ENCODE data around the gene OR52B2. TPM values are rescaled to one million over a fixed set of nuclear protein-coding genes. Genes with fewer than 3 reads are reported as not detected.

OR52B2 gene
- total and polyA plus RNA-seq, 4 donors, result 0.33 TPM; not detected in 3

DNA sequence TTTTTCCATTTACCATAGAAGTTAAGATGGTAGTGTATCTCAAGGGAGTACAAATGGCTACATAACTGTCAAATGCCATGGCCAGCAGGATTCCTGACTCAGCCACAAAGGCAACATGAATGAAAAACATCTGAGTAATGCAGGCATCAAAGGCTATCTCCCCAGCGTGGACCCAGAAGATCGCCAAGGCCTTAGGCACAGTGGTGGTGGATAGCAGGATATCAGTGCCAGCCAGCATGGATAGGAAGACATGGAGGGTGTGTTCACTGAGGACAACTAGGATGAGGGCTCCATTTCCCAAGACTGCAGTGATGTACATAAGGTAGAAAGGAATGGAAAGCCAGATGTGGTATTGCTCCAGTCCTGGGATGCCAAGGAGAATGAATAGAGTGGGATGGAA is 18.0 kb downstream of the OR52B2 start:
- TF ChIP-seq, protein P1, sequence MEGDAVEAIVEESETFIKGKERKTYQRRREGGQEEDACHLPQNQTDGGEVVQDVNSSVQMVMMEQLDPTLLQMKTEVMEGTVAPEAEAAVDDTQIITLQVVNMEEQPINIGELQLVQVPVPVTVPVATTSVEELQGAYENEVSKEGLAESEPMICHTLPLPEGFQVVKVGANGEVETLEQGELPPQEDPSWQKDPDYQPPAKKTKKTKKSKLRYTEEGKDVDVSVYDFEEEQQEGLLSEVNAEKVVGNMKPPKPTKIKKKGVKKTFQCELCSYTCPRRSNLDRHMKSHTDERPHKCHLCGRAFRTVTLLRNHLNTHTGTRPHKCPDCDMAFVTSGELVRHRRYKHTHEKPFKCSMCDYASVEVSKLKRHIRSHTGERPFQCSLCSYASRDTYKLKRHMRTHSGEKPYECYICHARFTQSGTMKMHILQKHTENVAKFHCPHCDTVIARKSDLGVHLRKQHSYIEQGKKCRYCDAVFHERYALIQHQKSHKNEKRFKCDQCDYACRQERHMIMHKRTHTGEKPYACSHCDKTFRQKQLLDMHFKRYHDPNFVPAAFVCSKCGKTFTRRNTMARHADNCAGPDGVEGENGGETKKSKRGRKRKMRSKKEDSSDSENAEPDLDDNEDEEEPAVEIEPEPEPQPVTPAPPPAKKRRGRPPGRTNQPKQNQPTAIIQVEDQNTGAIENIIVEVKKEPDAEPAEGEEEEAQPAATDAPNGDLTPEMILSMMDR (IDR thresholded peaks at IDR 0.05; ENCODE audit: low read depth, low read length, missing input control), result no peak
- TF ChIP-seq FOXA2 (IDR thresholded peaks at IDR 0.05), result no peak
- no peak for TF ChIP-seq FOXA1 (IDR thresholded peaks at IDR 0.05)
- no peak for TF ChIP-seq RXRA (IDR thresholded peaks at IDR 0.05)
- TF ChIP-seq JUND (IDR thresholded peaks at IDR 0.05), result no peak
- TF ChIP-seq TAF1 (conservative IDR thresholded peaks at IDR 0.05), result no peak
- no peak for TF ChIP-seq MAX (IDR thresholded peaks at IDR 0.05)
- TF ChIP-seq, protein P2, sequence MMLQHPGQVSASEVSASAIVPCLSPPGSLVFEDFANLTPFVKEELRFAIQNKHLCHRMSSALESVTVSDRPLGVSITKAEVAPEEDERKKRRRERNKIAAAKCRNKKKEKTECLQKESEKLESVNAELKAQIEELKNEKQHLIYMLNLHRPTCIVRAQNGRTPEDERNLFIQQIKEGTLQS (IDR thresholded peaks at IDR 0.05), result no peak
- TF ChIP-seq YY1 (IDR thresholded peaks at IDR 0.05), result no peak
- TF ChIP-seq GABPA (IDR thresholded peaks at IDR 0.05 in 1 of 2, conservative IDR thresholded peaks at IDR 0.05 in 1 of 2), result no peak
- no peak for TF ChIP-seq HNF4G (IDR thresholded peaks at IDR 0.05)
- TF ChIP-seq SP1 (IDR thresholded peaks at IDR 0.05), result no peak
- no peak for TF ChIP-seq HNF4A (conservative IDR thresholded peaks at IDR 0.05)
- no peak for TF ChIP-seq RAD21 (IDR thresholded peaks at IDR 0.05)
- no peak for TF ChIP-seq EGR1 (IDR thresholded peaks at IDR 0.05; ENCODE audit: low read depth in 2 of 2)
- no peak for TF ChIP-seq ZBTB33 (IDR thresholded peaks at IDR 0.05)
- TF ChIP-seq NR2F2 (IDR thresholded peaks at IDR 0.05), result no peak
- TF ChIP-seq, protein P3, sequence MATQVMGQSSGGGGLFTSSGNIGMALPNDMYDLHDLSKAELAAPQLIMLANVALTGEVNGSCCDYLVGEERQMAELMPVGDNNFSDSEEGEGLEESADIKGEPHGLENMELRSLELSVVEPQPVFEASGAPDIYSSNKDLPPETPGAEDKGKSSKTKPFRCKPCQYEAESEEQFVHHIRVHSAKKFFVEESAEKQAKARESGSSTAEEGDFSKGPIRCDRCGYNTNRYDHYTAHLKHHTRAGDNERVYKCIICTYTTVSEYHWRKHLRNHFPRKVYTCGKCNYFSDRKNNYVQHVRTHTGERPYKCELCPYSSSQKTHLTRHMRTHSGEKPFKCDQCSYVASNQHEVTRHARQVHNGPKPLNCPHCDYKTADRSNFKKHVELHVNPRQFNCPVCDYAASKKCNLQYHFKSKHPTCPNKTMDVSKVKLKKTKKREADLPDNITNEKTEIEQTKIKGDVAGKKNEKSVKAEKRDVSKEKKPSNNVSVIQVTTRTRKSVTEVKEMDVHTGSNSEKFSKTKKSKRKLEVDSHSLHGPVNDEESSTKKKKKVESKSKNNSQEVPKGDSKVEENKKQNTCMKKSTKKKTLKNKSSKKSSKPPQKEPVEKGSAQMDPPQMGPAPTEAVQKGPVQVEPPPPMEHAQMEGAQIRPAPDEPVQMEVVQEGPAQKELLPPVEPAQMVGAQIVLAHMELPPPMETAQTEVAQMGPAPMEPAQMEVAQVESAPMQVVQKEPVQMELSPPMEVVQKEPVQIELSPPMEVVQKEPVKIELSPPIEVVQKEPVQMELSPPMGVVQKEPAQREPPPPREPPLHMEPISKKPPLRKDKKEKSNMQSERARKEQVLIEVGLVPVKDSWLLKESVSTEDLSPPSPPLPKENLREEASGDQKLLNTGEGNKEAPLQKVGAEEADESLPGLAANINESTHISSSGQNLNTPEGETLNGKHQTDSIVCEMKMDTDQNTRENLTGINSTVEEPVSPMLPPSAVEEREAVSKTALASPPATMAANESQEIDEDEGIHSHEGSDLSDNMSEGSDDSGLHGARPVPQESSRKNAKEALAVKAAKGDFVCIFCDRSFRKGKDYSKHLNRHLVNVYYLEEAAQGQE (IDR thresholded peaks at IDR 0.05), result no peak
- no peaks in the 10 kb centered on the region for H3K36me3 ChIP-seq (ENCODE audit: control insufficient read depth in 4 of 4, insufficient read depth in 3 of 4, low read depth in 1 of 4, low read length in 3 of 4)
- H3K4me1 ChIP-seq (ENCODE audit: control insufficient read depth in 4 of 4, insufficient read depth in 4 of 4, low read length in 3 of 4), result no peaks in the 10 kb centered on the region
- no peak for DNase-seq (ENCODE audit: low spot score)
- H3K9me3 ChIP-seq (ENCODE audit: control insufficient read depth in 4 of 4, low read length in 3 of 4), result peaks cover 0 to 5% (median 1%) of the 10 kb centered on the region in 4 donors
- 91% methylated on average over 2 of the region's 2 CpGs for WGBS
- no peak overlapping the region for H3K4me3 ChIP-seq (ENCODE audit: low read depth in 1 of 3, low read length in 3 of 3)
- no peak overlapping the region for H3K9ac ChIP-seq (ENCODE audit: low read depth in 1 of 2, low read length in 2 of 2)
- no peak overlapping the region for H3K27ac ChIP-seq (ENCODE audit: low read depth in 1 of 2, low read length in 2 of 2)
- no peaks in the 10 kb centered on the region for H3K27me3 ChIP-seq (ENCODE audit: control insufficient read depth in 4 of 4, insufficient read depth in 4 of 4, low read length in 3 of 4)
